Keratinocyte (primary cell): ENCODE results near the gene ATRNL1. TPM values are rescaled to one million over a fixed set of nuclear protein-coding genes. Genes with fewer than 3 reads are reported as not detected.

Source experiments
- DNase-seq: peaks from one replicate; pipeline ENCODE4 v3.0.0-alpha.2; 2011; ENCODE audit warnings: low read depth, missing footprints, low spot score
- FAIRE-seq: peaks from 2 replicates; lab custom pipeline; 2011; peaks lifted over from hg19 to GRCh38; lab: Jason Lieb, UNC
- H2AFZ ChIP-seq: 2 replicates; pipeline ENCODE4 v1.6.0; 2012; ENCODE audit warnings: low read length, control low read depth, inconsistent platforms; ENCODE audit not compliant: control insufficient read depth
- H3K27ac ChIP-seq: 2 replicates; pipeline ENCODE4 v1.5.1; 2011; ENCODE audit warnings: low read length; ENCODE audit not compliant: control insufficient read depth, insufficient read depth
- H3K27me3 ChIP-seq: 3 replicates; pipeline ENCODE4 v1.6.0; 2011; ENCODE audit warnings: low read length; ENCODE audit not compliant: control insufficient read depth, insufficient read depth; ENCODE audit errors: extremely low read depth
- H3K36me3 ChIP-seq, 2 experiments: 2 replicates in 1 of 2; 3 replicates in 1 of 2; pipeline ENCODE4 v1.5.1; 2011; ENCODE audit warnings: low read length in 2 of 2, mild to moderate bottlenecking in 1 of 2; ENCODE audit not compliant: control insufficient read depth in 2 of 2, insufficient read depth in 2 of 2; ENCODE audit errors: extremely low read depth in 1 of 2
- H3K4me1 ChIP-seq: 3 replicates; pipeline ENCODE4 v1.5.1; 2011; ENCODE audit warnings: low read length; ENCODE audit not compliant: control insufficient read depth, insufficient read depth; ENCODE audit errors: extremely low read depth
- H3K4me2 ChIP-seq: 3 replicates; pipeline ENCODE4 v1.6.0; 2011; ENCODE audit warnings: low read depth, low read length; ENCODE audit not compliant: control insufficient read depth, insufficient read depth; ENCODE audit errors: extremely low read depth
- H3K4me3 ChIP-seq, 3 experiments: fragments of 200-600 bp in 1 of 3; sonication (generic) in 1 of 3; 2 replicates in 2 of 3; 3 replicates in 1 of 3; pipeline ENCODE4 v1.5.1; 2011 to 2016; ENCODE audit warnings: low read length in 3 of 3, mild to moderate bottlenecking in 3 of 3, control low read depth in 2 of 3, inconsistent platforms in 1 of 3, low read depth in 1 of 3, mixed read lengths in 1 of 3, mixed run types in 1 of 3, moderate library complexity in 1 of 3; ENCODE audit not compliant: control insufficient read depth in 2 of 3, insufficient read depth in 2 of 3; ENCODE audit errors: extremely low read depth in 1 of 3
- H3K79me2 ChIP-seq: 2 replicates; pipeline ENCODE4 v1.6.0; 2012; ENCODE audit warnings: low read length; ENCODE audit not compliant: control insufficient read depth, insufficient read depth
- H3K9ac ChIP-seq: 3 replicates; pipeline ENCODE4 v1.6.0; 2011; ENCODE audit warnings: low read length; ENCODE audit not compliant: control insufficient read depth, insufficient read depth; ENCODE audit errors: extremely low read depth
- H3K9me1 ChIP-seq: 3 replicates; pipeline ENCODE4 v1.6.0; 2011; ENCODE audit warnings: low read length; ENCODE audit not compliant: control insufficient read depth, insufficient read depth; ENCODE audit errors: extremely low read depth
- H3K9me3 ChIP-seq: 2 replicates; pipeline ENCODE4 v1.5.1; 2012; ENCODE audit warnings: low read depth, low read length; ENCODE audit not compliant: control insufficient read depth
- H4K20me1 ChIP-seq: 3 replicates; pipeline ENCODE4 v1.6.0; 2011; ENCODE audit warnings: low read length; ENCODE audit not compliant: control insufficient read depth, insufficient read depth; ENCODE audit errors: extremely low read depth
- EZH2 ChIP-seq: IDR thresholded peaks from one replicate; pipeline ENCODE4 v1.6.1; 2012; ENCODE audit warnings: inconsistent platforms, mild to moderate bottlenecking, low read length, moderate library complexity
- dilution Hi-C: fragments of 300-500 bp; cut with MboI; formaldehyde crosslinking; loops from one replicate; pipeline ENCODE4 v1.7.0; 2020; ENCODE audit warnings: low sequenced_read_pairs; ENCODE audit not compliant: extremely low pct_ligation_motif_present
- polyA plus RNA-seq, 5 experiments: library from polyadenylated mRNA; depleted of rRNA in 3 of 5; stranded (reverse) in 3 of 5; stranded (forward) in 1 of 5; unstranded in 1 of 5; fragments of >200 nt; gene quantifications; 1 replicate in 1 of 5; 2 replicates in 3 of 5; 3 replicates in 1 of 5; pipeline versions ENCODE4 v1.2.1 to v1.2.3, GENCODE V29; 2011 to 2012; ENCODE audit warnings: missing spikeins in 2 of 5, low read depth in 1 of 5, low replicate concordance in 1 of 5
- TF ChIP-seq, protein P1 (sequence below), 3 experiments: IDR thresholded peaks in 1 of 3; conservative IDR thresholded peaks in 1 of 3; optimal IDR thresholded peaks in 1 of 3; 2 replicates in 2 of 3; 3 replicates in 1 of 3; pipeline versions ENCODE3 to v1.5.1; 2011; ENCODE audit warnings: low read length in 3 of 3, mild to moderate bottlenecking in 3 of 3, moderate library complexity in 2 of 3, control low read depth in 1 of 3, inconsistent platforms in 1 of 3; ENCODE audit not compliant: insufficient read depth in 2 of 3; ENCODE audit errors: extremely low read depth in 1 of 3

Gene ATRNL1
- polyA plus RNA-seq, 1 donor (not counting 4 experiments of a cell fraction or from before 2014, with no cell fraction given), result 0.07 TPM

- TF ChIP-seq, protein P1, sequence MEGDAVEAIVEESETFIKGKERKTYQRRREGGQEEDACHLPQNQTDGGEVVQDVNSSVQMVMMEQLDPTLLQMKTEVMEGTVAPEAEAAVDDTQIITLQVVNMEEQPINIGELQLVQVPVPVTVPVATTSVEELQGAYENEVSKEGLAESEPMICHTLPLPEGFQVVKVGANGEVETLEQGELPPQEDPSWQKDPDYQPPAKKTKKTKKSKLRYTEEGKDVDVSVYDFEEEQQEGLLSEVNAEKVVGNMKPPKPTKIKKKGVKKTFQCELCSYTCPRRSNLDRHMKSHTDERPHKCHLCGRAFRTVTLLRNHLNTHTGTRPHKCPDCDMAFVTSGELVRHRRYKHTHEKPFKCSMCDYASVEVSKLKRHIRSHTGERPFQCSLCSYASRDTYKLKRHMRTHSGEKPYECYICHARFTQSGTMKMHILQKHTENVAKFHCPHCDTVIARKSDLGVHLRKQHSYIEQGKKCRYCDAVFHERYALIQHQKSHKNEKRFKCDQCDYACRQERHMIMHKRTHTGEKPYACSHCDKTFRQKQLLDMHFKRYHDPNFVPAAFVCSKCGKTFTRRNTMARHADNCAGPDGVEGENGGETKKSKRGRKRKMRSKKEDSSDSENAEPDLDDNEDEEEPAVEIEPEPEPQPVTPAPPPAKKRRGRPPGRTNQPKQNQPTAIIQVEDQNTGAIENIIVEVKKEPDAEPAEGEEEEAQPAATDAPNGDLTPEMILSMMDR (optimal IDR thresholded peaks at IDR 0.05 in 1 of 3, IDR thresholded peaks at IDR 0.05 in 1 of 3, conservative IDR thresholded peaks at IDR 0.05 in 1 of 3; ENCODE audit: extremely low read depth in 1 of 3, insufficient read depth in 2 of 3, low read length in 3 of 3), result no peak
- H4K20me1 ChIP-seq, result no peaks in the 10 kb centered on the region
- H3K36me3 ChIP-seq, result no peaks in the 10 kb centered on the region
- H3K4me3 ChIP-seq, result no peak overlapping the region
- H3K9me3 ChIP-seq, result no peaks in the 10 kb centered on the region
- DNase-seq (no peak), FAIRE-seq (no peak)
- no peak overlapping the region for H2AFZ ChIP-seq
- no peaks in the 10 kb centered on the region for H3K79me2 ChIP-seq
- H3K27ac ChIP-seq, result no peak overlapping the region
- dilution Hi-C loops, result no loop called here
- H3K9ac ChIP-seq, result no peak overlapping the region
- H3K9me1 ChIP-seq, result no peaks in the 10 kb centered on the region
- H3K4me1 ChIP-seq, result no peaks in the 10 kb centered on the region
- no peaks in the 10 kb centered on the region for H3K27me3 ChIP-seq
- no peak overlapping the region for H3K4me2 ChIP-seq
These were observed 822.3 kb downstream of the ATRNL1 start for GRCh38 chr10:115915429-115915828.

DNA sequence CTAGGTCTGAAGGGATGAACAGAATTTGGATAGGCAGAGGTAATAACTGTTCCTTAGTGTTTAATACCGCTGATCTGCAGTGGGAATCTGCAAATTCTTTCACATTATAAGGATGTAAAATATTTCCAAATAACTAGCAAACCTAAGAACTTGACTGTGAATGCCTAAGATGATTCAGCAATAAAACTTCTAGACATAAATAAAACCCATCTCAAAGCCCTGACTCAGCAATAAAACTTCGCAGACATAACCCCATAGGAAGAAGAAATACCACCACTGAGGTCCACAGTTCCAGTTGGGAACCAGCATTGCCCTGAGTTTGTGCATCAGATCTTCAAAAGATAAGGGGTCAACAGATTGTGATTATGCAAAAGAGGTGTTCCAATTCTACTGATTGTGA, 825.6 kb downstream of the ATRNL1 start:
- Histone ChIP-seq H3K4me2 (no peak overlapping the region), H3K27me3 (no peaks in the 10 kb centered on the region), H4K20me1 (no peaks in the 10 kb centered on the region), H3K9ac (no peak overlapping the region), H2AFZ (no peak overlapping the region), H3K4me3 (no peak overlapping the region), H3K9me3 (no peaks in the 10 kb centered on the region), H3K4me1 (no peaks in the 10 kb centered on the region), H3K9me1 (no peaks in the 10 kb centered on the region), H3K27ac (no peak overlapping the region), H3K36me3 (no peaks in the 10 kb centered on the region), H3K79me2 (no peaks in the 10 kb centered on the region)
- DNase-seq, result no peak
- dilution Hi-C loops, result no loop called here
- FAIRE-seq, result no peak
- TF ChIP-seq, protein P1 (optimal IDR thresholded peaks at IDR 0.05 in 1 of 3, IDR thresholded peaks at IDR 0.05 in 1 of 3, conservative IDR thresholded peaks at IDR 0.05 in 1 of 3; ENCODE audit: extremely low read depth in 1 of 3, insufficient read depth in 2 of 3, low read length in 3 of 3), result no peak
- TF ChIP-seq EZH2, result no peak
